Activated CD4-positive, alpha-beta T cell treated with anti-CD3 and anti-CD28 coated beads, Interleukin-2, amount 10 ng/mL, durations not matched to agents 24 days and 14 days (primary cell): Measurements from ENCODE around the gene HOXB2. TPM values are rescaled to one million over a fixed set of nuclear protein-coding genes. Genes with fewer than 3 reads are reported as not detected.

Experiments used
- DNase-seq: peaks from one replicate; pipeline ENCODE4 v3.0.0; 2022
- H3K27ac Mint-ChIP-seq: one replicate; pipeline ENCODE4 v1.8.0; 2022; ENCODE audit warnings: mild to moderate bottlenecking, mixed read lengths
- H3K27me3 Mint-ChIP-seq: one replicate; pipeline ENCODE4 v1.8.0; 2022; ENCODE audit warnings: mixed read lengths
- H3K36me3 Mint-ChIP-seq: one replicate; pipeline ENCODE4 v1.8.0; 2022; ENCODE audit warnings: low read depth, mild to moderate bottlenecking, mixed read lengths
- H3K4me1 Mint-ChIP-seq: one replicate; pipeline ENCODE4 v1.8.0; 2021; ENCODE audit warnings: mixed read lengths
- H3K4me3 Mint-ChIP-seq: one replicate; pipeline ENCODE4 v1.8.0; 2022; ENCODE audit warnings: mild to moderate bottlenecking, moderate library complexity, mixed read lengths
- H3K9me3 Mint-ChIP-seq: one replicate; pipeline ENCODE4 v1.8.0; 2021; ENCODE audit warnings: mixed read lengths
- intact Hi-C: fragments of 100-400 bp; cut with micrococcal nuclease; formaldehyde crosslinking; loops from one replicate; pipeline ENCODE4 v1.15.1; 2023
- total RNA-seq: library from RNA; stranded (reverse); gene quantifications from 2 replicates; pipeline ENCODE4 v1.2.3, GENCODE V29; 2022

HOXB2 gene
- total RNA-seq: 26.0 and 28.1 TPM in 2 replicates

GRCh38 chr17:48545022-48545375, at the start of gene HOXB2:
HOXB2 (minus strand) TSS chr17:48545109; CDS start chr17:48544911, 198 bp downstream.
- no peaks in the 10 kb centered on the region for H3K9me3 Mint-ChIP-seq
- DNase-seq: no peak
- H3K4me3 Mint-ChIP-seq: peak within 1 kb of the TSS; percentile 95
- peaks cover 17% of the 10 kb centered on the region for H3K36me3 Mint-ChIP-seq
- peaks cover 2% of the 10 kb centered on the region for H3K27me3 Mint-ChIP-seq
- intact Hi-C loops: no loop called here
- peak within 1 kb of the TSS; percentile 97 for H3K27ac Mint-ChIP-seq
- H3K4me1 Mint-ChIP-seq: peaks cover 51% of the 10 kb centered on the region

GRCh38 chr17:48593840-48594537, 49.1 kb upstream of the HOXB2 start:
- H3K4me3 Mint-ChIP-seq: peak overlapping the region; percentile 85
- peak; percentile 96 for DNase-seq
- H3K27me3 Mint-ChIP-seq: peaks cover 87% of the 10 kb centered on the region
- H3K4me1 Mint-ChIP-seq: peaks cover 45% of the 10 kb centered on the region
- H3K36me3 Mint-ChIP-seq: no peaks in the 10 kb centered on the region
- H3K27ac Mint-ChIP-seq: no peak overlapping the region
- intact Hi-C loops: loop anchor here (1.0 to 10.0 kb wide), 7 partner anchors 33 to 489 kb away; partner anchors contain the start of genes CBX1, HOXB9 and SNX11
- H3K9me3 Mint-ChIP-seq: no peaks in the 10 kb centered on the region

- Mint-ChIP-seq H3K4me3 (peak within 1 kb of the TSS; percentile 85), H3K27me3 (peaks cover 86% of the 10 kb centered on the region), H3K27ac (peak within 1 kb of the TSS; percentile 20), H3K4me1 (peaks cover 41% of the 10 kb centered on the region), H3K36me3 (no peaks in the 10 kb centered on the region), H3K9me3 (no peaks in the 10 kb centered on the region)
- intact Hi-C loops: loop anchor here (2.0 to 10.0 kb wide), 6 partner anchors 34 to 488 kb away; partner anchors contain the start of genes CBX1, HOXB9 and SNX11
- peak; percentile 82 for DNase-seq
These were observed 48.4 kb upstream of the HOXB2 start, which contains the start of gene HOXB5 for GRCh38 chr17:48593126-48593829. HOXB5 (minus strand) TSS chr17:48593779; CDS start chr17:48593682, 97 bp downstream.

GRCh38 chr17:48592577-48592976, 47.7 kb upstream of the HOXB2 start:
- Mint-ChIP-seq H3K9me3 (no peaks in the 10 kb centered on the region), H3K4me1 (peaks cover 42% of the 10 kb centered on the region), H3K27ac (no peak overlapping the region), H3K4me3 (peak overlapping the region; percentile 85), H3K27me3 (peaks cover 86% of the 10 kb centered on the region), H3K36me3 (no peaks in the 10 kb centered on the region)
- intact Hi-C loops: loop anchor here (2.0 to 10.0 kb wide), 6 partner anchors 35 to 488 kb away; partner anchors contain the start of genes CBX1, HOXB9 and SNX11
- peak; percentile 80 for DNase-seq

GRCh38 chr17:48592057-48592514, 47.2 kb upstream of the HOXB2 start:
- DNase-seq: no peak
- H3K27me3 Mint-ChIP-seq: peaks cover 86% of the 10 kb centered on the region
- intact Hi-C loops: loop anchor here (2.0 to 10.0 kb wide), 6 partner anchors 35 to 487 kb away; partner anchors contain the start of genes CBX1, HOXB9 and SNX11
- no peaks in the 10 kb centered on the region for H3K36me3 Mint-ChIP-seq
- H3K4me3 Mint-ChIP-seq: peak overlapping the region; percentile 36
- H3K4me1 Mint-ChIP-seq: peaks cover 42% of the 10 kb centered on the region
- no peaks in the 10 kb centered on the region for H3K9me3 Mint-ChIP-seq
- no peak overlapping the region for H3K27ac Mint-ChIP-seq

- H3K4me1 Mint-ChIP-seq: peaks cover 41% of the 10 kb centered on the region
- H3K27ac Mint-ChIP-seq: no peak overlapping the region
- peak overlapping the region; percentile 36 for H3K4me3 Mint-ChIP-seq
- no peak for DNase-seq
- peaks cover 85% of the 10 kb centered on the region for H3K27me3 Mint-ChIP-seq
- intact Hi-C loops: loop anchor here (2.0 to 10.0 kb wide), 6 partner anchors 36 to 487 kb away; partner anchors contain the start of genes CBX1, HOXB9 and SNX11
- no peaks in the 10 kb centered on the region for H3K9me3 Mint-ChIP-seq
- H3K36me3 Mint-ChIP-seq: no peaks in the 10 kb centered on the region
These were observed 46.5 kb upstream of the HOXB2 start for GRCh38 chr17:48591255-48592056.

DNA sequence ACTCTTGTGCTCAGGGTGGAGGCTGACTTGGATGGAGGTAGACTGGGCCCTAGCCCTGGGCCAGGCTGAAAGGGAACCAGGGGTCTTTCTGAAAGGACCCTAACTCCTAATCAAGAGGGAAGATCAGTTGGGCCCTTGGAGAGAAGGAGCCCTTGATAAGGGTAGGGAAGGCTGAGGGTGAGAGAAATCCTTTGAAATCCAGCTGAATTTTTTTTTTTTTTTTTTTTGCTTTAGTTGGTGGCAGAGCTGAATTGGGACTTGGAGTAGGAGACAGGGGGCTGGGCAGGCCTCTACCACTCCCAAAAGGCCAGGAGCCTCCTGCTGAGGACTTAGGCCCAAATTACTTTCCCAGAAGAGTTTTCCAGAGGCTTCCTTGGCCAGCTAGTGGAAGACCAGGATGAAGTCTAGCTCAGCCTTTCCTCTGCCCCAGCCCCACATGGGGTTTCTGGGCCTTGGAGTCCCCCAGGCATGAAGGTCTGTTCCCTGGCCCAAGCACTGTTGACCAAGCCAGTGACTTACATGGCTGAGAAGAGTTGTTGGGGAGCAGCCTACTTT, 45.8 kb upstream of the HOXB2 start:
- no peak overlapping the region for H3K4me3 Mint-ChIP-seq
- no peak overlapping the region for H3K27ac Mint-ChIP-seq

GRCh38 chr17:48589831-48590606, 45.1 kb upstream of the HOXB2 start, which contains the start of gene HOXB3:
HOXB3 (minus strand) TSS chr17:48590241; CDS start chr17:48552474, 37,767 bp downstream.
- Mint-ChIP-seq H3K4me3 (peak within 1 kb of the TSS; percentile 4), H3K27ac (no peak within 1 kb of the TSS), H3K4me1 (peaks cover 51% of the 10 kb centered on the region), H3K36me3 (no peaks in the 10 kb centered on the region), H3K9me3 (no peaks in the 10 kb centered on the region), H3K27me3 (peaks cover 82% of the 10 kb centered on the region)
- intact Hi-C loops: loop anchor here (5.0 to 10.0 kb wide), 4 partner anchors 37 to 485 kb away; partner anchors contain the start of genes CBX1, HOXB9 and SNX11
- no peak for DNase-seq

More for the DNA sequence above, 45.8 kb upstream of the HOXB2 start:
- Mint-ChIP-seq H3K9me3 (no peaks in the 10 kb centered on the region), H3K27me3 (peaks cover 86% of the 10 kb centered on the region), H3K36me3 (no peaks in the 10 kb centered on the region), H3K4me1 (peaks cover 44% of the 10 kb centered on the region)
- DNase-seq: no peak
- intact Hi-C loops: loop anchor here (5.0 to 10.0 kb wide), 4 partner anchors 37 to 486 kb away; partner anchors contain the start of genes CBX1, HOXB9 and SNX11

GRCh38 chr17:48589060-48589830, 44.3 kb upstream of the HOXB2 start:
- Mint-ChIP-seq H3K36me3 (no peaks in the 10 kb centered on the region), H3K4me3 (peak overlapping the region; percentile 4), H3K4me1 (peaks cover 56% of the 10 kb centered on the region), H3K27ac (no peak overlapping the region), H3K27me3 (peaks cover 82% of the 10 kb centered on the region), H3K9me3 (no peaks in the 10 kb centered on the region)
- no peak for DNase-seq
- intact Hi-C loops: no loop called here

GRCh38 chr17:48588528-48588927, 43.6 kb upstream of the HOXB2 start:
- intact Hi-C loops: no loop called here
- Mint-ChIP-seq H3K27me3 (peaks cover 82% of the 10 kb centered on the region), H3K36me3 (no peaks in the 10 kb centered on the region), H3K27ac (no peak overlapping the region), H3K4me3 (no peak overlapping the region), H3K4me1 (peaks cover 53% of the 10 kb centered on the region), H3K9me3 (no peaks in the 10 kb centered on the region)
- DNase-seq: no peak

DNA sequence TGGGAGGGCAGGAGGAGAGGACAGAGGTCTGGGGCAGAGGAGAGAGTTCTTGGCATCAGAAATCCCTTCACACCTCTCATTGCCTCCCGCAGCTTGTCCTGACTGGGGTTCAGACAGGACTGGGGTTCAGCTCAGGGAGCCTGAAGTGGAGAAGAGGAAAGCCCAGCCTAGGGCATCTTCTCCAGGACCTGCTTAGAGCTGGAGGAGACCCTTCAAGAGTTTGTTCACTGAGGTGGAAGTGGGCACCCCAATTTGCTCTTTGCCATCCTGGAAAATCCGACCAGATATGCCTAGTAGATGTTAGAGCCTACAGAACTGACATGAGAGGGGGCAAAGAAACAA, 43.1 kb upstream of the HOXB2 start:
- Mint-ChIP-seq H3K4me1 (peaks cover 51% of the 10 kb centered on the region), H3K9me3 (no peaks in the 10 kb centered on the region), H3K36me3 (peaks cover 3% of the 10 kb centered on the region), H3K27ac (no peak overlapping the region), H3K27me3 (peaks cover 82% of the 10 kb centered on the region), H3K4me3 (no peak overlapping the region)
- no peak for DNase-seq
- intact Hi-C loops: no loop called here
